Keratinocyte (primary cell): ENCODE results near the gene CHRD. TPM values are rescaled to one million over a fixed set of nuclear protein-coding genes. Genes with fewer than 3 reads are reported as not detected.

Experiments used
- DNase-seq: peaks from one replicate; pipeline ENCODE4 v3.0.0-alpha.2; 2011; ENCODE audit warnings: low read depth, missing footprints, low spot score
- FAIRE-seq: peaks from 2 replicates; lab custom pipeline; 2011; peaks lifted over from hg19 to GRCh38; lab: Jason Lieb, UNC
- H2AFZ ChIP-seq: 2 replicates; pipeline ENCODE4 v1.6.0; 2012; ENCODE audit warnings: low read length, control low read depth, inconsistent platforms; ENCODE audit not compliant: control insufficient read depth
- H3K27ac ChIP-seq: 2 replicates; pipeline ENCODE4 v1.5.1; 2011; ENCODE audit warnings: low read length; ENCODE audit not compliant: control insufficient read depth, insufficient read depth
- H3K27me3 ChIP-seq: 3 replicates; pipeline ENCODE4 v1.6.0; 2011; ENCODE audit warnings: low read length; ENCODE audit not compliant: control insufficient read depth, insufficient read depth; ENCODE audit errors: extremely low read depth
- H3K36me3 ChIP-seq, 2 experiments: 2 replicates in 1 of 2; 3 replicates in 1 of 2; pipeline ENCODE4 v1.5.1; 2011; ENCODE audit warnings: low read length in 2 of 2, mild to moderate bottlenecking in 1 of 2; ENCODE audit not compliant: control insufficient read depth in 2 of 2, insufficient read depth in 2 of 2; ENCODE audit errors: extremely low read depth in 1 of 2
- H3K4me1 ChIP-seq: 3 replicates; pipeline ENCODE4 v1.5.1; 2011; ENCODE audit warnings: low read length; ENCODE audit not compliant: control insufficient read depth, insufficient read depth; ENCODE audit errors: extremely low read depth
- H3K4me2 ChIP-seq: 3 replicates; pipeline ENCODE4 v1.6.0; 2011; ENCODE audit warnings: low read depth, low read length; ENCODE audit not compliant: control insufficient read depth, insufficient read depth; ENCODE audit errors: extremely low read depth
- H3K4me3 ChIP-seq, 3 experiments: fragments of 200-600 bp in 1 of 3; sonication (generic) in 1 of 3; 2 replicates in 2 of 3; 3 replicates in 1 of 3; pipeline ENCODE4 v1.5.1; 2011 to 2016; ENCODE audit warnings: low read length in 3 of 3, mild to moderate bottlenecking in 3 of 3, control low read depth in 2 of 3, inconsistent platforms in 1 of 3, low read depth in 1 of 3, mixed read lengths in 1 of 3, mixed run types in 1 of 3, moderate library complexity in 1 of 3; ENCODE audit not compliant: control insufficient read depth in 2 of 3, insufficient read depth in 2 of 3; ENCODE audit errors: extremely low read depth in 1 of 3
- H3K79me2 ChIP-seq: 2 replicates; pipeline ENCODE4 v1.6.0; 2012; ENCODE audit warnings: low read length; ENCODE audit not compliant: control insufficient read depth, insufficient read depth
- H3K9ac ChIP-seq: 3 replicates; pipeline ENCODE4 v1.6.0; 2011; ENCODE audit warnings: low read length; ENCODE audit not compliant: control insufficient read depth, insufficient read depth; ENCODE audit errors: extremely low read depth
- H3K9me1 ChIP-seq: 3 replicates; pipeline ENCODE4 v1.6.0; 2011; ENCODE audit warnings: low read length; ENCODE audit not compliant: control insufficient read depth, insufficient read depth; ENCODE audit errors: extremely low read depth
- H3K9me3 ChIP-seq: 2 replicates; pipeline ENCODE4 v1.5.1; 2012; ENCODE audit warnings: low read depth, low read length; ENCODE audit not compliant: control insufficient read depth
- H4K20me1 ChIP-seq: 3 replicates; pipeline ENCODE4 v1.6.0; 2011; ENCODE audit warnings: low read length; ENCODE audit not compliant: control insufficient read depth, insufficient read depth; ENCODE audit errors: extremely low read depth
- EZH2 ChIP-seq: IDR thresholded peaks from one replicate; pipeline ENCODE4 v1.6.1; 2012; ENCODE audit warnings: inconsistent platforms, mild to moderate bottlenecking, low read length, moderate library complexity
- dilution Hi-C: fragments of 300-500 bp; cut with MboI; formaldehyde crosslinking; loops from one replicate; pipeline ENCODE4 v1.7.0; 2020; ENCODE audit warnings: low sequenced_read_pairs; ENCODE audit not compliant: extremely low pct_ligation_motif_present
- polyA plus RNA-seq, 5 experiments: library from polyadenylated mRNA; depleted of rRNA in 3 of 5; stranded (reverse) in 3 of 5; stranded (forward) in 1 of 5; unstranded in 1 of 5; fragments of >200 nt; gene quantifications; 1 replicate in 1 of 5; 2 replicates in 3 of 5; 3 replicates in 1 of 5; pipeline versions ENCODE4 v1.2.1 to v1.2.3, GENCODE V29; 2011 to 2012; ENCODE audit warnings: missing spikeins in 2 of 5, low read depth in 1 of 5, low replicate concordance in 1 of 5
- TF ChIP-seq, protein P1 (sequence below), 3 experiments: IDR thresholded peaks in 1 of 3; conservative IDR thresholded peaks in 1 of 3; optimal IDR thresholded peaks in 1 of 3; 2 replicates in 2 of 3; 3 replicates in 1 of 3; pipeline versions ENCODE3 to v1.5.1; 2011; ENCODE audit warnings: low read length in 3 of 3, mild to moderate bottlenecking in 3 of 3, moderate library complexity in 2 of 3, control low read depth in 1 of 3, inconsistent platforms in 1 of 3; ENCODE audit not compliant: insufficient read depth in 2 of 3; ENCODE audit errors: extremely low read depth in 1 of 3

Gene CHRD
- polyA plus RNA-seq, 1 donor (not counting 4 experiments of a cell fraction or from before 2014, with no cell fraction given): not detected

DNA sequence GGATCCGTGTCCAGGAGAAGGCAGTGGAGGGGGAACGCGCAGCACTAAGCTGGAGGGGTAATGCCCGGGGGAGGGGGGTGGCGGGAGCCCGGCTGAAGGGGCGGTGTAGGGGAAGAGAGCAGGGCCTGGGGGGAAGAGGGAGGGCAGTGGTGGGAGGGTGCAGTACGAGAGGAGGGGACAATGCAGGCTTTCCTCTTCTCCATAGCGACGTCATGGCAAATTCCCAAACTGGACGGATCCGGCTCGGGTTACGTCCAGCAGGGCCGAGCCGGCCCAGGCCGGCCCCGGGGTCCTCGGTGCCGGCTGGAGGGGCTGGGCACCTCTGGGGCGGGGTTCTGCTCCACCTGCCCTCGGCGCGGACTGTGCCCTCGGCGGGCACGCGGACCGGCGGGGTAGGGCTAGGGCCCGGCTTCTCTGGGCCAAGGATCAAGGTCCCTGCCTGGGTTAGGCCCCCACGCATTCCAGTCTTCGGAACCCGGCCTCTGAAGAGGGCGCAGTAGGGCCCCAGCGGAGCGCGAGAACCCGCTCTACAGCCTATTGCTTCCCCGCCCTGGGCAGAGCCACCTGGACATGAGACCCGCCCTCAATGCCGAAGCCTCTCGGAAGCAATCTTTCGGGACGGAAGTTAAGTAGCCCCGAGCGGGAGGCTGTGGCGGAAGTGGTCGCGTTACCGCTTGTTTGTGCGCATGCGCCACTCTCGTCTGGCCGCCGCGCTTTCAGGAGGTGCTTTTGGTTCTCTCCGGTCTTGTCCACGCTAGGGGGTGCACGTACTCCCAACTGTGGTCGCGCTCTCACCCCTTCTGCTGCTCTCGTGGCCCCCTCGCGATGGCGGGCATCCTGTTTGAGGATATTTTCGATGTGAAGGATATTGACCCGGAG is 16.9 kb upstream of the CHRD start:
- Histone ChIP-seq H3K36me3 (peaks cover 13 to 16% of the 10 kb centered on the region in 2 experiments), H3K27ac (peak overlapping the region; percentile 82), H3K4me1 (peaks cover 22% of the 10 kb centered on the region), H3K9ac (peak overlapping the region; percentile 83), H3K79me2 (peaks cover 25% of the 10 kb centered on the region), H3K4me2 (peak overlapping the region; percentile 74), H4K20me1 (no peaks in the 10 kb centered on the region), H3K9me3 (no peaks in the 10 kb centered on the region), H2AFZ (peak overlapping the region; percentile 86), H3K4me3 (peak overlapping the region; percentile 59 to 97 (median 95)), H3K9me1 (no peaks in the 10 kb centered on the region), H3K27me3 (no peaks in the 10 kb centered on the region)
- DNase-seq (peak; percentile 79), FAIRE-seq (peak; percentile 82)
- TF ChIP-seq, protein P1, sequence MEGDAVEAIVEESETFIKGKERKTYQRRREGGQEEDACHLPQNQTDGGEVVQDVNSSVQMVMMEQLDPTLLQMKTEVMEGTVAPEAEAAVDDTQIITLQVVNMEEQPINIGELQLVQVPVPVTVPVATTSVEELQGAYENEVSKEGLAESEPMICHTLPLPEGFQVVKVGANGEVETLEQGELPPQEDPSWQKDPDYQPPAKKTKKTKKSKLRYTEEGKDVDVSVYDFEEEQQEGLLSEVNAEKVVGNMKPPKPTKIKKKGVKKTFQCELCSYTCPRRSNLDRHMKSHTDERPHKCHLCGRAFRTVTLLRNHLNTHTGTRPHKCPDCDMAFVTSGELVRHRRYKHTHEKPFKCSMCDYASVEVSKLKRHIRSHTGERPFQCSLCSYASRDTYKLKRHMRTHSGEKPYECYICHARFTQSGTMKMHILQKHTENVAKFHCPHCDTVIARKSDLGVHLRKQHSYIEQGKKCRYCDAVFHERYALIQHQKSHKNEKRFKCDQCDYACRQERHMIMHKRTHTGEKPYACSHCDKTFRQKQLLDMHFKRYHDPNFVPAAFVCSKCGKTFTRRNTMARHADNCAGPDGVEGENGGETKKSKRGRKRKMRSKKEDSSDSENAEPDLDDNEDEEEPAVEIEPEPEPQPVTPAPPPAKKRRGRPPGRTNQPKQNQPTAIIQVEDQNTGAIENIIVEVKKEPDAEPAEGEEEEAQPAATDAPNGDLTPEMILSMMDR (optimal IDR thresholded peaks at IDR 0.05 in 1 of 3, IDR thresholded peaks at IDR 0.05 in 1 of 3, conservative IDR thresholded peaks at IDR 0.05 in 1 of 3; ENCODE audit: extremely low read depth in 1 of 3, insufficient read depth in 2 of 3, low read length in 3 of 3): peak in 2 of 3 experiments; percentile 55 to 57
- no peak for TF ChIP-seq EZH2
- dilution Hi-C loops: no loop called here

DNA sequence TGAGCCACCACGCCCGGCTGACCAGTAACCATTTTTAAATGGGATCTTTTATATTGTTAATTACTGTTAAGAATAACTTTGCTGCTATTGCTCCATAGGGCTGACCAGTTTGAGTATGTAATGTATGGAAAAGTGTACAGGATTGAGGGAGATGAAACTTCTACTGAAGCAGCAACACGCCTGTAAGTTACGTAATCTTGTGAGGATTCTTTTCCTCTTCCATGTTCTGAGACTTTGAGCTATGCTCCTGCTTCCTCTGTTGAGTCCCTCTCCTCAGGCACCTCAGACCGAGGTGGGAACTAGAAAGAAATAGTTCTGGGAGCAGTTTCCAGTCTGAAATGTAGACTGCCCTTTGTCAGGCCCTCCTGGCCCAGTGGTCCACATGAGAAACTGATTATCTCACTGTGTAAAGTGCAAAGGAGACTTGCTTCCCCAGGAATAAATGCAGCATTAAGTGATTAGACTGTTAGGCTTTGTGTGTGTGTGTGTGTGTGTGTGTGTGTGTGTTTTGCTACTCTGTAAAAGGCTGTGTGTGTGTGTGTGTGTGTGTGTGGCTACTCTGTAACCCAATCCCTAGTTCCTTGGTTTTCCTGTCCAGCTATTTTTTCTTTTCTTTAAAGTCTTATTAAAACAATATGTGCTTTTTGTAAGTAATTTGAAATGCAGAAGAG is 13.1 kb upstream of the CHRD start:
- Histone ChIP-seq H3K4me2 (no peak overlapping the region), H3K9me1 (no peaks in the 10 kb centered on the region), H3K27ac (no peak overlapping the region), H3K4me3 (no peak overlapping the region), H3K36me3 (peaks cover 25% of the 10 kb centered on the region in 2 experiments), H3K79me2 (peaks cover 25% of the 10 kb centered on the region), H4K20me1 (no peaks in the 10 kb centered on the region), H3K27me3 (no peaks in the 10 kb centered on the region), H3K4me1 (peaks cover 16% of the 10 kb centered on the region), H2AFZ (no peak overlapping the region), H3K9me3 (no peaks in the 10 kb centered on the region), H3K9ac (no peak overlapping the region)
- FAIRE-seq (no peak), DNase-seq (no peak)
- dilution Hi-C loops: no loop called here
- TF ChIP-seq, protein P1 (optimal IDR thresholded peaks at IDR 0.05 in 1 of 3, IDR thresholded peaks at IDR 0.05 in 1 of 3, conservative IDR thresholded peaks at IDR 0.05 in 1 of 3; ENCODE audit: extremely low read depth in 1 of 3, insufficient read depth in 2 of 3, low read length in 3 of 3): no peak
- no peak for TF ChIP-seq EZH2
